Measurements from ENCODE around the gene SMTN. TPM values are rescaled to one million over a fixed set of nuclear protein-coding genes. Genes with fewer than 3 reads are reported as not detected.
A peak's percentile ranks its signal among the peaks of the same experiment; 100 is the strongest.

SMTN gene
- total RNA-seq, 2 donors from 2014 or later: 35.5 to 50.1 TPM

GRCh38 chr22:31083923-31084810, 3.0 kb downstream of the SMTN start:
- Histone ChIP-seq H3K9me3 (no peaks in the 10 kb centered on the region), H3K27me3 (no peaks in the 10 kb centered on the region), H3K4me3 (peak overlapping the region; percentile 4 to 19), H3K27ac (peak overlapping the region; percentile 91 to 97 (median 93)), H3K36me3 (replicated peaks in 1 of 2; ENCODE audit: insufficient read depth in 1 of 2, low read depth in 2 of 2) (peaks cover 0 to 8% of the 10 kb centered on the region in 2 donors), H3K4me1 (peaks cover 69% of the 10 kb centered on the region)
- TF ChIP-seq CTCF (IDR thresholded peaks at IDR 0.05): no peak
- no peak for TF ChIP-seq POLR2A (IDR thresholded peaks at IDR 0.05)
- ATAC-seq: no peak
- WGBS, 2 donors: 19 to 45% methylated on average over 7 to 18 of the region's 18 CpGs
- intact Hi-C loops (cut with DNase I): no loop called here
- no peak for DNase-seq

DNA sequence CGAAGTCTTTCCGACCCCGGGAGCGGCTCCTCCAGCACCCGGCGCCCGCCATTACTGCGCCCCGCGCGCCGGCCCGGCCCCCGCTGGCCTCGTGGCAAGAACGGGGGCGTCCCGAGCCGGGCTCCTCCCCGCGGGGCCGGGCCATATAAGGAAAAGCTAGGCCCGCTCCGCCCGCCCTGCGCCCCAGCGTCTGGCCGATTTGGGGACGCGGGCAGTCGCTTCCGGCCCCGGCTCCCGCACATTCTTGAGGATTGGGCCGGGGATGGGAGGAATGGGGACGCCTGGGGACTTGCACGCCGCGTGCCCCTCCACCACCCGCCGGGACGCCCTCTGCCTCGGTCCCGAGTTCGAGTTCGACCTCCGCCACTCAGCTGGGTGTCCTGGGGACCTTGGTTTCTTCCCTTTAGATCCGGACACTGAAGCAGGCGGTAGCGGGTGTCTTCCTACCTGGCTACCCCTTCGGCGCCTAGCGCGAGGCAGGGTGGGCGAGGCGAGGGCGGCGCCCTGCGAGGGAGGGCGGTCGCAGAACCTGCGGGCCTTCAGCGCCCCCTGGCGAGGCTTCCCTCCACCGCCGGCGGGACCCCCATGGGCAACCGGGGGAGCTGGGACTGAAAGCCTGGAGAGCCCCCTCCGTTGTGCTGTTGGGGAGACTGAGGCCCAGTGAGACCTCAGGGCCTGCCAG, 3.8 kb downstream of the SMTN start:
- WGBS, 2 donors: 10 to 20% methylated on average over 2 to 64 of the region's 69 CpGs
- TF ChIP-seq CTCF (IDR thresholded peaks at IDR 0.05) (peak; percentile 50 to 75 (median 68)), POLR2A (IDR thresholded peaks at IDR 0.05) (peak; percentile 53 to 82 (median 74))
- peak; percentile 47 for ATAC-seq
- H3K36me3 ChIP-seq (replicated peaks in 1 of 2; ENCODE audit: insufficient read depth in 1 of 2, low read depth in 2 of 2): peaks cover 0 to 10% of the 10 kb centered on the region in 2 donors
- no peaks in the 10 kb centered on the region for H3K9me3 ChIP-seq
- H3K27ac ChIP-seq: peak overlapping the region; percentile 60 to 97 (median 92)
- H3K4me1 ChIP-seq: peaks cover 61% of the 10 kb centered on the region
- H3K27me3 ChIP-seq: no peaks in the 10 kb centered on the region
- DNase-seq: peak; percentile 78 to 88 (median 84)
- intact Hi-C loops (cut with DNase I): loop anchor here (5.0 kb wide), 1 partner anchor 143 kb away; no protein-coding TSS in a partner anchor
- peak overlapping the region; percentile 4 to 19 for H3K4me3 ChIP-seq

- intact Hi-C loops (cut with DNase I): loop anchor here (5.0 kb wide), 1 partner anchor 143 kb away; no protein-coding TSS in a partner anchor
- Histone ChIP-seq H3K36me3 (replicated peaks in 1 of 2; ENCODE audit: insufficient read depth in 1 of 2, low read depth in 2 of 2) (peaks cover 0 to 13% of the 10 kb centered on the region in 2 donors), H3K9me3 (no peaks in the 10 kb centered on the region), H3K27me3 (no peaks in the 10 kb centered on the region), H3K27ac (peak overlapping the region; percentile 60 to 97 (median 92)), H3K4me1 (peaks cover 56% of the 10 kb centered on the region), H3K4me3 (peak overlapping the region in 1 of 2 donors; percentile 4)
- TF ChIP-seq POLR2A (IDR thresholded peaks at IDR 0.05) (peak in 1 of 3 donors; percentile 23), CTCF (IDR thresholded peaks at IDR 0.05) (no peak)
- peak; percentile 8 for ATAC-seq
- 21 to 68% methylated on average over 13 of the region's 13 CpGs for WGBS, 2 donors
- peak; percentile 43 to 63 (median 58) for DNase-seq
Measured at GRCh38 chr22:31085493-31085824, 4.3 kb downstream of the SMTN start.

GRCh38 chr22:31085928-31086327, 4.8 kb downstream of the SMTN start:
- Histone ChIP-seq H3K4me3 (no peak overlapping the region), H3K27me3 (no peaks in the 10 kb centered on the region), H3K36me3 (replicated peaks in 1 of 2; ENCODE audit: insufficient read depth in 1 of 2, low read depth in 2 of 2) (peaks cover 0 to 13% of the 10 kb centered on the region in 2 donors), H3K9me3 (no peaks in the 10 kb centered on the region), H3K4me1 (peaks cover 54% of the 10 kb centered on the region), H3K27ac (peak overlapping the region; percentile 60 to 97 (median 92))
- intact Hi-C loops (cut with DNase I): loop anchor here (5.0 kb wide), 1 partner anchor 144 kb away; no protein-coding TSS in a partner anchor
- ATAC-seq: no peak
- no peak for DNase-seq
- TF ChIP-seq POLR2A (IDR thresholded peaks at IDR 0.05) (no peak), CTCF (IDR thresholded peaks at IDR 0.05) (no peak)
- WGBS, 2 donors: 75 to 90% methylated on average over 1 to 3 of the region's 3 CpGs

Measured in body of pancreas (tissue), 4 donors.